HepG2 (cell line): Measurements from ENCODE around the gene SLIT1. TPM values are rescaled to one million over a fixed set of nuclear protein-coding genes. Genes with fewer than 3 reads are reported as not detected.

ENCODE experiments used
- ATAC-seq: fragments of 200-7000 bp; cut with Tn5 transposase; 3 replicates; pipeline ENCODE4 v1.9.1; 2020; ENCODE audit warnings: mild to moderate bottlenecking, moderate library complexity
- BruUV-seq: library from RNA; stranded (reverse); fragments of 400-500 nt; replicated peaks from 2 replicates; lab custom pipeline; 2021; lab: Mats Ljungman, UMichigan
- CTCF ChIA-PET: fragments of 300-600 bp; formaldehyde crosslinking; extraction: SDS; loops from one replicate; lab custom pipeline; 2021; ENCODE audit warnings: low total read pairs, inconsistent platforms, low intra/inter-chr PET ratio; lab: Yijun Ruan, JAX
- POLR2A ChIA-PET: fragments of 350-600 bp; sonication (Branson Sonifier 250); formaldehyde crosslinking; loops from one replicate; lab custom pipeline; 2020; ENCODE audit warnings: antibody characterized with exemption, inconsistent platforms; lab: Yijun Ruan, JAX
- DNase-seq: peaks from one replicate; pipeline ENCODE4 v3.0.0-alpha.2; 2015; ENCODE audit warnings: low spot score
- FAIRE-seq: peaks from 3 replicates; lab custom pipeline; 2011; peaks lifted over from hg19 to GRCh38; lab: Jason Lieb, UNC
- H2AFZ ChIP-seq: one replicate; pipeline ENCODE4 v1.6.1; 2011; ENCODE audit warnings: low read length, inconsistent platforms
- H3K27ac ChIP-seq: fragments of 300-600 bp; 3 replicates; pipeline ENCODE4 v1.8.0; 2011; ENCODE audit warnings: mixed run types, mild to moderate bottlenecking, mixed read lengths, low read length, inconsistent platforms; ENCODE audit not compliant: insufficient read depth; ENCODE audit errors: extremely low read length
- H3K27me3 ChIP-seq, 2 experiments: fragments of 200-600 bp in 1 of 2; 2 replicates in 1 of 2; 3 replicates in 1 of 2; pipeline versions ENCODE4 v1.6.0 to v1.8.0; 2011; ENCODE audit warnings: low read length in 2 of 2, mild to moderate bottlenecking in 2 of 2, moderate library complexity in 2 of 2, inconsistent platforms in 1 of 2; ENCODE audit not compliant: insufficient read depth in 2 of 2, control insufficient read depth in 1 of 2
- H3K36me3 ChIP-seq, 2 experiments: fragments of 200-600 bp in 1 of 2; replicated peaks in 1 of 2; 2 replicates in 1 of 2; 3 replicates in 1 of 2; pipeline versions ENCODE4 v1.5.1 to v1.8.0; 2011; ENCODE audit warnings: low read length in 2 of 2, inconsistent platforms in 1 of 2; ENCODE audit not compliant: insufficient read depth in 2 of 2, control insufficient read depth in 1 of 2
- H3K4me1 ChIP-seq: 2 replicates; pipeline ENCODE4 v1.5.1; 2012; ENCODE audit warnings: low read length, inconsistent platforms; ENCODE audit not compliant: insufficient read depth
- H3K4me2 ChIP-seq: 2 replicates; pipeline ENCODE4 v1.6.0; 2011; ENCODE audit warnings: low read depth, low read length, inconsistent platforms
- H3K4me3 ChIP-seq, 3 experiments: fragments of 200-600 bp in 1 of 3; sonication (generic), shearing (Covaris generic) in 1 of 3; replicated peaks in 1 of 3; 2 replicates each; pipeline ENCODE4 v1.5.1; 2011 to 2016; ENCODE audit warnings: low read length in 3 of 3, inconsistent platforms in 2 of 3, low read depth in 2 of 3, mild to moderate bottlenecking in 2 of 3, control low read depth in 1 of 3, mixed read lengths in 1 of 3; ENCODE audit not compliant: insufficient read depth in 1 of 3
- H3K79me2 ChIP-seq: one replicate; pipeline ENCODE4 v1.6.1; 2011; ENCODE audit warnings: low read length, inconsistent platforms; ENCODE audit not compliant: insufficient read depth
- H3K9ac ChIP-seq: 2 replicates; pipeline ENCODE4 v1.6.0; 2011; ENCODE audit warnings: mild to moderate bottlenecking, low read depth, low read length, inconsistent platforms; ENCODE audit not compliant: insufficient read depth
- H3K9me3 ChIP-seq: 2 replicates; pipeline ENCODE4 v1.5.1; 2012; ENCODE audit warnings: mild to moderate bottlenecking, low read length
- H4K20me1 ChIP-seq: 2 replicates; pipeline ENCODE4 v1.6.0; 2011; ENCODE audit warnings: inconsistent platforms, mild to moderate bottlenecking, low read length, moderate library complexity; ENCODE audit not compliant: insufficient read depth
- MEIS1 ChIP-seq: sonication (generic); formaldehyde crosslinking; IDR thresholded peaks from 2 replicates; pipeline ENCODE4 v1.9.0; 2021; ENCODE audit warnings: mild to moderate bottlenecking, missing genetic modification reagents, moderate library complexity, borderline replicate concordance
- SOX5 ChIP-seq: IDR thresholded peaks from 2 replicates; pipeline ENCODE4 v1.6.1; 2016; ENCODE audit warnings: borderline replicate concordance
- TOPORS ChIP-seq: sonication (generic); formaldehyde crosslinking; IDR thresholded peaks from 2 replicates; pipeline ENCODE4 v1.8.0; 2023; ENCODE audit warnings: mild to moderate bottlenecking, missing genetic modification reagents
- ZBTB38 ChIP-seq: sonication (generic); formaldehyde crosslinking; IDR thresholded peaks from 2 replicates; pipeline ENCODE4 v1.5.1; 2020; ENCODE audit warnings: mild to moderate bottlenecking, missing genetic modification reagents
- ZNF235 ChIP-seq: sonication (generic); formaldehyde crosslinking; IDR thresholded peaks from 2 replicates; pipeline ENCODE4 v1.8.1; 2023; ENCODE audit warnings: mild to moderate bottlenecking, missing genetic modification reagents, borderline replicate concordance
- ZNF274 ChIP-seq: sonication (generic); formaldehyde crosslinking; IDR thresholded peaks from 2 replicates; pipeline ENCODE4 v1.5.1; 2020; ENCODE audit warnings: mild to moderate bottlenecking, missing genetic modification reagents
- ZNF296 ChIP-seq: sonication (generic); formaldehyde crosslinking; conservative IDR thresholded peaks from 2 replicates; pipeline ENCODE4 v1.5.0; 2020; ENCODE audit warnings: mild to moderate bottlenecking, missing genetic modification reagents
- ZNF34 ChIP-seq: sonication (generic); formaldehyde crosslinking; IDR thresholded peaks from 2 replicates; pipeline ENCODE4 v1.4.0; 2020; ENCODE audit warnings: mild to moderate bottlenecking, missing genetic modification reagents, borderline replicate concordance
- ZNF354B ChIP-seq: sonication (generic); formaldehyde crosslinking; IDR thresholded peaks from 2 replicates; pipeline ENCODE4 v1.8.0; 2022; ENCODE audit warnings: mild to moderate bottlenecking, missing genetic modification reagents
- ZNF709 ChIP-seq: sonication (generic); formaldehyde crosslinking; IDR thresholded peaks from 2 replicates; pipeline ENCODE4 v1.5.0; 2020; ENCODE audit warnings: mild to moderate bottlenecking, missing genetic modification reagents
- WGBS: methylation state at CpG from one replicate; pipeline ENCODE4 v1.1.6; 2017; ENCODE audit warnings: low lambda C conversion rate; 5-methylcytosine and 5-hydroxymethylcytosine counted together
- in situ Hi-C: cut with HindIII; loops from 2 replicates; pipeline ENCODE4 v1.10.0; 2017; ENCODE audit warnings: low pct_unique_long_range_greater_than_20kb; ENCODE audit not compliant: extremely low pct_ligation_motif_present
- intact Hi-C: fragments of 100-400 bp; cut with micrococcal nuclease; formaldehyde crosslinking; loops from one replicate; pipeline ENCODE4 v1.10.0; 2022; ENCODE audit not compliant: unreplicated experiment
- polyA plus RNA-seq, 8 experiments: library from polyadenylated mRNA; depleted of rRNA in 3 of 8; stranded (reverse) in 7 of 8; unstranded in 1 of 8; fragments of >200 nt; fragmentation: Illumina TruSeq in 4 of 8; extraction: Trizol in 4 of 8; gene quantifications; 2 replicates each; pipeline versions ENCODE4 v1.2.1 to v1.2.3, GENCODE V29; 2011 to 2016; ENCODE audit warnings: low read depth in 4 of 8, missing spikeins in 1 of 8, mixed read lengths in 1 of 8; ENCODE audit not compliant: insufficient read depth in 1 of 8
- total RNA-seq, 5 experiments: library from RNA; depleted of rRNA; stranded (reverse); fragments of >200 nt; fragmentation: Illumina TruSeq; extraction: Trizol; gene quantifications; 2 replicates each; pipeline ENCODE4 v1.2.3, GENCODE V29; 2016; ENCODE audit warnings: low read depth in 1 of 5
- TF ChIP-seq, protein P1 (sequence below): sonication (generic); formaldehyde crosslinking; IDR thresholded peaks from 2 replicates; pipeline ENCODE4 v1.5.0; 2020; ENCODE audit warnings: missing genetic modification reagents
- TF ChIP-seq, protein P2 (sequence below): sonication (generic); formaldehyde crosslinking; conservative IDR thresholded peaks from 2 replicates; pipeline ENCODE4 v1.8.0; 2022; ENCODE audit warnings: low read depth, missing genetic modification reagents
- TF ChIP-seq, protein P3 (sequence below): sonication (generic); formaldehyde crosslinking; IDR thresholded peaks from 2 replicates; pipeline ENCODE4 v1.8.1; 2023; ENCODE audit warnings: mild to moderate bottlenecking, inconsistent platforms, moderate library complexity, missing genetic modification reagents, borderline replicate concordance

Gene SLIT1
- total and polyA plus RNA-seq, 2 of the 13 experiments (the other 11 are each of a cell fraction or from before 2014, with no cell fraction given): 0.09 to 0.33 TPM

DNA sequence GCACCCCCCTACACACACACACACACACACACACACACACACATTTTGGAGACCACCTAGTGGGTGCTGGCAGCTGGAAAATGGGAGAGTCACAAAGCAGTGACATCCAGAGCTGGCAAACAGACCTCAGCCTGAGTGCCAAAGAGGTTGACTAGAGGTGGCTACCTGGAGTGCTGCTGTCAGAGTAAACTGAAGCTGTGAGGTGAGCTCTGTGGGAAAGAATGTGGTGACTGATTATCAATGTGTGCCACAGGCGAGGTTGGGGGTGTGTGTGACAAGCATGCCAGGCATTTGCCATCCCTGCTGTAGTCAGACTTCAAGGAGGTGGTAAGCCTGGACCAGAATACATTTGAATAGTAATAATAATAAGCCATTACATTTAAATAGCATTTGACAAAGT is 120.6 kb downstream of the SLIT1 start:
- TF ChIP-seq SOX5 (CRISPR knock-in tag) (no peak), ZNF709 (CRISPR knock-in tag) (no peak), TOPORS (CRISPR knock-in tag) (no peak), MEIS1 (no peak), ZNF34 (no peak), ZNF354B (no peak), ZBTB38 (CRISPR knock-in tag) (no peak), ZNF296 (CRISPR knock-in tag) (no peak), ZNF274 (CRISPR knock-in tag) (no peak), ZNF235 (CRISPR knock-in tag) (no peak)
- TF ChIP-seq, protein P1, sequence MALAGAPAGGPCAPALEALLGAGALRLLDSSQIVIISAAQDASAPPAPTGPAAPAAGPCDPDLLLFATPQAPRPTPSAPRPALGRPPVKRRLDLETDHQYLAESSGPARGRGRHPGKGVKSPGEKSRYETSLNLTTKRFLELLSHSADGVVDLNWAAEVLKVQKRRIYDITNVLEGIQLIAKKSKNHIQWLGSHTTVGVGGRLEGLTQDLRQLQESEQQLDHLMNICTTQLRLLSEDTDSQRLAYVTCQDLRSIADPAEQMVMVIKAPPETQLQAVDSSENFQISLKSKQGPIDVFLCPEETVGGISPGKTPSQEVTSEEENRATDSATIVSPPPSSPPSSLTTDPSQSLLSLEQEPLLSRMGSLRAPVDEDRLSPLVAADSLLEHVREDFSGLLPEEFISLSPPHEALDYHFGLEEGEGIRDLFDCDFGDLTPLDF (CRISPR knock-in tag): no peak
- TF ChIP-seq, protein P2, sequence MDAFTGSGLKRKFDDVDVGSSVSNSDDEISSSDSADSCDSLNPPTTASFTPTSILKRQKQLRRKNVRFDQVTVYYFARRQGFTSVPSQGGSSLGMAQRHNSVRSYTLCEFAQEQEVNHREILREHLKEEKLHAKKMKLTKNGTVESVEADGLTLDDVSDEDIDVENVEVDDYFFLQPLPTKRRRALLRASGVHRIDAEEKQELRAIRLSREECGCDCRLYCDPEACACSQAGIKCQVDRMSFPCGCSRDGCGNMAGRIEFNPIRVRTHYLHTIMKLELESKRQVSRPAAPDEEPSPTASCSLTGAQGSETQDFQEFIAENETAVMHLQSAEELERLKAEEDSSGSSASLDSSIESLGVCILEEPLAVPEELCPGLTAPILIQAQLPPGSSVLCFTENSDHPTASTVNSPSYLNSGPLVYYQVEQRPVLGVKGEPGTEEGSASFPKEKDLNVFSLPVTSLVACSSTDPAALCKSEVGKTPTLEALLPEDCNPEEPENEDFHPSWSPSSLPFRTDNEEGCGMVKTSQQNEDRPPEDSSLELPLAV (CRISPR knock-in tag): no peak
- TF ChIP-seq, protein P3, sequence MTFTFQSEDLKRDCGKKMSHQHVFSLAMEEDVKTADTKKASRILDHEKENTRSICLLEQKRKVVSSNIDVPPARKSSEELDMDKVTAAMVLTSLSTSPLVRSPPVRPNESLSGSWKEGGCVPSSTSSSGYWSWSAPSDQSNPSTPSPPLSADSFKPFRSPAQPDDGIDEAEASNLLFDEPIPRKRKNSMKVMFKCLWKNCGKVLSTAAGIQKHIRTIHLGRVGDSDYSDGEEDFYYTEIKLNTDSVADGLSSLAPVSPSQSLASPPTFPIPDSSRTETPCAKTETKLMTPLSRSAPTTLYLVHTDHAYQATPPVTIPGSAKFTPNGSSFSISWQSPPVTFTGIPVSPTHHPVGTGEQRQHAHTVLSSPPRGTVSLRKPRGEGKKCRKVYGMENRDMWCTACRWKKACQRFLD (CRISPR knock-in tag): no peak
- no peak overlapping the region for H3K4me2 ChIP-seq
- BruUV-seq: no TSS peak
- H3K27ac ChIP-seq: no peak overlapping the region
- H4K20me1 ChIP-seq: no peaks in the 10 kb centered on the region
- FAIRE-seq (no peak), ATAC-seq (no peak), DNase-seq (no peak)
- intact Hi-C loops (no loop called here), in situ Hi-C loops (no loop called here)
- H2AFZ ChIP-seq: no peak overlapping the region
- POLR2A ChIA-PET: no interaction called here
- CTCF ChIA-PET: no interaction called here
- H3K9ac ChIP-seq: no peak overlapping the region
- H3K4me1 ChIP-seq: no peaks in the 10 kb centered on the region
- H3K9me3 ChIP-seq: no peaks in the 10 kb centered on the region
- no peaks in the 10 kb centered on the region for H3K79me2 ChIP-seq
- WGBS: 0% methylated on average over 1 of the region's 1 CpG
- no peaks in the 10 kb centered on the region for H3K36me3 ChIP-seq
- H3K27me3 ChIP-seq: peaks cover 6 to 44% of the 10 kb centered on the region in 2 experiments
- H3K4me3 ChIP-seq: no peak overlapping the region
